Hematopoietic multipotent progenitor cell treated with erythropoietin and hydrocortisone succinate and interleukin-3 and kit ligand, for 8 days (in vitro differentiated cells): ENCODE results near the gene LMAN1L.
"Not testable (repeated sequence)": the region's sequence is repeated elsewhere in the genome, so short reads cannot be mapped to it uniquely, and the experiment has no call there.

ENCODE experiments used
- DNase-seq: peaks from one replicate; pipeline ENCODE4 v3.0.0-alpha.2; 2015

Gene LMAN1L

GRCh38 chr15:74782259-74783071 is 30.2 kb upstream of the LMAN1L start:
- peak; percentile 28 for DNase-seq

GRCh38 chr15:74783072-74783807 is 29.4 kb upstream of the LMAN1L start:
- DNase-seq, result peak; percentile 71

- DNase-seq, result peak; percentile 32
Observed at GRCh38 chr15:74783808-74784175, 28.8 kb upstream of the LMAN1L start.

GRCh38 chr15:74784426-74785193 is 28.0 kb upstream of the LMAN1L start:
- peak; percentile 42 for DNase-seq

GRCh38 chr15:74785194-74786032 is 27.2 kb upstream of the LMAN1L start:
- DNase-seq, result peak; percentile 57

DNA sequence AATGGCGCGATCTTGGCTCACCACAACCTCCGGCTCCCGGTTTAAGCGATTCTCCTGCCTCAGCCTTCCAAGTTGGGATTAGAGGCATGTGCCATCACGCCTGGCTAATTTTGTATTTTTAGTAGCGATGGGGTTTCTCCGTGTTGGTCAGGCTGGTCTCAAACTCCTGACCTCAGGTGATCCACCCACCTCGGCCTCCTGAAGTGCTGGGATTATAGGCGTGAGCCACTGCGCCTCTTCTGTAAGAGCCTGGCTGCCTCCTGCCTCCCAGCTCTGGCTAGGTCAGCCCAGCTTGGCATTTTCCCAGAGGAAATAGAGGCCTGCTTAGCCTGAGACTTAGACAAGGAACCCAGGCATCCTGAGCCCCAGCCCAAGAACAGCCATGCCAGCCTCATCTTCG is 26.6 kb upstream of the LMAN1L start:
- not testable (repeated sequence) for DNase-seq

DNA sequence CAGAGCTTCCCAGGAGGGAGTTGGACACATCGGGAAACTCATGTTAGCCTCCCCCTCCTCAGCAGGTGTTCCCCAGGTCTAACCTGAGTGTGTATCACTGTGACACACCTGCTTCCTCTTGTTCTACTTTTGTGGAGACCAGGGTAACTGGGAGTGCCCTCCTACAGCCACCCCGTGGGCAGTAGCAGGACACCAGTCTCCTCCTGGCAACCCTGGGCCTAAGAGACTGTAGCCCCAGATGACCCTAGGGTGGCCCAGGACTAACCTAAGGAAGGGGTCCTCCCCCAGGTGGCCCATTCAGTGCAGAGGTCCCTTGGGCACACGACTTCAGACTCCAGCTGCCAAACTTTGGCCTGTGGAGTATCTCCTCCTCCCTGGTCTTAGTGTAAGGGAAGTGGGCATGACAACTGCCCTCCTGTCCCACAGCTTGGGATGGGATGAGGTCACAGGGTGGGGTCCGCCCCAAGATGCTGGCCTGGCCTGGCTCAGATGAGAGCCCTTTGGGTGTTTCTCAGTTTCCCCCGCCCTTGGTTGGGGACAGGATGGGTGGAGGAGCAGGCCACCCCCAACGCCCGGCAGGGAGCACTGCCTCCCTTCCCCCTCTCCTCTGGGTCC is 26.0 kb upstream of the LMAN1L start:
- peak; percentile 59 for DNase-seq

DNA sequence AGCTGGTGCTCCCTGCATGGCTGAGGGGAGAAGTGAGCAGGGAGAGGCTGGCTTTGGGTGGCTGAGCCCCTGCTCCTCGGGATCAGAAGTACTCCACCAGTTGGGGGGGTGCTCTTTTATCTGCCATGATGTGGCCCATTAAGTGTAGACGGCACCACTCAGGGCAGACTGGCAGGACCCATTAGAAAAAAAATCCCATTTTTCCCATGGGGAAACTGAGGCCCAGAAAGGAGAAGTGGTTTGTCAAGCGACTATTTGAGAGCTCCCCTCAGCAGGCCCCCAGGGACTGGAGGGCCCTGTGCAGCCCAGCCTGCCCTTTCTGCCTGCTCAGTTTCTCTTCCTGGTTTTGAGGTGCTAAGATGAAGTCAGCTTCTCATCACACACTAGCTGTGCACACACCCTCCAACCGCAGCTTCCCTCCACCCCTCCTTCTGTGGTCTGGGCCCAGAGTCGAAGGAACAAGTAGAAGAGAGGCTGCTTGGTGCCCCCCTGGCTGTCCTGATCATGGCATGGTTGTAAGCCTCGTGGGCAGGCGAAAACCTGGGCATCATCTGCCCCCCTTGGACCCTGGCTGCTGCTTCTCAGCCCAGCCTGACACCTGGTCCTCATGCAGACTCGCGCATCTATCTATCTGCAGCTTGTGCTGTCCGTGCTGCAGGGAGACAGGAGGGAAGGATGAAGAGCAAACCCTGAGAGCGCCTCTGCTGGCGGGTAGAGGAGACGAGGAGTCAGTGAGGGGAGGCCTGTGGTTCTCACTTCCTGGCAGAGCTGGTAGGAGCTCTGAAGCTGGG is 25.2 kb upstream of the LMAN1L start:
- peak; percentile 94 for DNase-seq

GRCh38 chr15:74788042-74788682 is 24.5 kb upstream of the LMAN1L start:
- DNase-seq, result peak; percentile 19

DNA sequence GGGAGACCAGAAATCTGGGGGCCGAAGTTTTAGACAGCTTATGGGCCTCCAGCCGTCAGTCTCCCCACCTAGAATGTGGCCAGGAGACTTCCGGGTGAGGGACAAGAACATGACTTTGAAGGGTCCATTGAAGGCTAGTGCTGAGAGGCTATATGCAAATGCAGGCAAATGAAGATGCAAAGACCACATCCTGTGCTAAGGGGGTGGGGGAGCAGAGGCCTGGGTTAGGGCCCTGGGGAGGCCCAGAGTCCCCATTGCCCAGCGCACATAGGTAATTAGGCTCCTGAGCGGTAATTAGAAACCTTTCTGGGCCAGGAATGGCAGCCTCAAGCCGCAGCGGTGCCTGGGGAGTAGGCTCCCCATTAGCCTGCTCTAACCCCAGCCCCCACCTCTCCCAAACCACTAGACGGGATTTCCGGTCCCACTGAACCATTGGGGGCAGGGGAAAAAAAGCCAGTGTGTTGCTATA is 23.9 kb upstream of the LMAN1L start:
- DNase-seq, result peak; percentile 16

GRCh38 chr15:74789171-74789631 is 23.4 kb upstream of the LMAN1L start:
- DNase-seq, result peak; percentile 13

DNA sequence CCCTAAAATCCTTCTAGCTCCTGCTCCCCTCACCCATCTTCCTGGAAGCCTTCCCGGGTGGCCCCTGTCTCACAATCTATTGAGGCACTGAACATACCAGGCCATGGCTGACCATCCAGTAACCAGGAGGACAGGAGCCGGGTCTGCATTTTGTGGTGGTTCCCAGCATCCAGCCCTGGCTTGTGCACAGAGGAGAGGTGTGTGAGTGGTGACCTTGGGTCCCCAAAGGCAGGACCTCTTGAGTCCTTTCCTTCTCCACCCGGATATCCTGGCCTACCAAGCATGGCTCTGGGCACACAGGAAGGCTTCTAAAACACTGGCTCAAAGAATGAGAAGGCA is 22.9 kb upstream of the LMAN1L start:
- DNase-seq, result no peak

GRCh38 chr15:74790080-74790916 is 22.3 kb upstream of the LMAN1L start:
- peak; percentile 72 for DNase-seq

DNA sequence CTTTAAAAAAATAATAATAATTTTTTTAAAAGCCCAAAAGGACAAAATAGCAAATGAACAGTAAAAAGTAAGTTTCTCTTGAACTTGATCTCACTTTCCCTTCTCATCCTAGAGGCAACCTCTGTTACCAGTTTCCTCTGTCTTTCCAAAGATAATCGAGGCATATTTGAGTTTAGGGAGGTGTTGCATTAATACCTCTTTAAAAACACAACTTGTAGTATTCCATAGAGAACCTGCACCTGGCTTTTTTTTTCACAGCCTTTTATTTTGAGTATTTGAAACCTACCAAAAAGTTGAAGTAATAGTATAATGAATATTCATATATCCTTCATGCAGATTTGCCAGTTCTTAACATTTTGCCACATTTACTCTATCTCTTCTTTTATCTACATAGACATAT is 21.6 kb upstream of the LMAN1L start:
- peak; percentile 10 for DNase-seq

GRCh38 chr15:74791667-74792066 is 21.0 kb upstream of the LMAN1L start:
- DNase-seq, result no peak

GRCh38 chr15:74792227-74793016 is 20.2 kb upstream of the LMAN1L start:
- DNase-seq, result no peak

- peak; percentile 47 for DNase-seq
Observed at GRCh38 chr15:74793135-74794028, 19.3 kb upstream of the LMAN1L start.
